Activated CD8-positive, alpha-beta memory T cell treated with anti-CD3 and anti-CD28 coated beads, Interleukin-2, amount 50 U/mL, for 4 hours (primary cell): ENCODE data around the gene PRKAG2.

Source experiments
- DNase-seq: peaks from one replicate; pipeline ENCODE4 v3.0.0-alpha.2; 2020

Gene PRKAG2

GRCh38 chr7:151740081-151740851 lies 136.6 kb downstream of the PRKAG2 start:
- DNase-seq: no peak

GRCh38 chr7:151738925-151739324 lies 138.0 kb downstream of the PRKAG2 start:
- no peak for DNase-seq

- DNase-seq: no peak
Observed at GRCh38 chr7:151736403-151736909, 140.5 kb downstream of the PRKAG2 start.

DNA sequence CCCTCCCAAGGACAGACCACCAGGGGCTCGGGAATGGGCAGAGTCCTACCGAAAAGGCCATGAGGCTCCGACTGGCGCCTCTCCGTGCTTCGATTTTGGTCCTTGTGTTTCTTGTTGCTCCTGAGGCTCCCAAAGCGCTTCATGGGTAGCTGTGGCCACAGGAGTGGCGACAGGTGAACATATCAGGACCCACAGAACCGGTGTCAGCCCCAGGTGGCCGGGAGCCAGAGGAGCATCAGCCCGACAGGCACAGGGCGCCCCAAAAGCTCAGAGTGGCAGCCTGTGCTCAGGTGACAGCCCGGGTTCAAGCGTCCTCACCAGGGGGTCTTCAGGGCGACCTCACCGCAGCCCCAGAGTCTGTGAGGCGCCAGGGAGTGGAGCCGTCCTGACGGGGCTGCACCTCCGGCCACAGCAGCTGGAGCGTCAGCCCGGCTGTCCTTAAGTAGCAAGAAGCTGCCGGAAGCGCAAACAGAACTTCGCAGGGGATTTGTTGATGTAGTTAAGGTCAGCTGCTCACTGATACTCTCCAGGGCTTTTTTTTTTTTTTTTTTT lies 141.0 kb downstream of the PRKAG2 start:
- no peak for DNase-seq

DNA sequence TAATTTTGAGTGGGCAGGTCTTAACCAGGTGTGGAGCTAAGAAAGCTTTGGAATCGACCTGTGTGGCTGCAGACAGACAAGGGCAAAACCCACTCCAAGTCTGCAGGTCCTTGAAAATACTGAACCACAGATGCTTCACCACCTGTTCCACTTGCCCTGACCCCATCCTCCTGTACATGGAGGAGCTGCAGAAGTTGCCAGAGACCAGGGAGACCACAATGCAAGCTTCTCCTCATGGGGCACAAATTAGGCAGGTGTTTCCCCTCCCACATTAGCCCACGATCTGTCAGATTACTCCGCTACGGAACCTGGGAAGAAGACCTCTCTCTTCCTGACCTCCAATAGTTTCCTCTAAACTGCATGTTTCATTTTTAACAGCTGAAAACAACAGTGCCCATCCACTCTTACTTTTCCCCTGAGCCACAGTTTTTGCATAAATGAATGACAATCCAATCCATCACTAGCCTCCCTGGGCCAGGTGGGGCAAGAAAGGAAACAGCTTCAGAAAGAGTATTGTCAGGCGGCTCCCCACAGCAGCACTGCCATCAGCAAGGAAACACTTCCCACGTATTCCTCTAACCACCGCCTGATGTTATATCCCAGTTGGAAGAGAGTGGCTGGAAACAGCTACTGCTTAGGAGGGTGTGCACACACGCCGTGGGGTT lies 141.6 kb downstream of the PRKAG2 start:
- no peak for DNase-seq

GRCh38 chr7:151732834-151733592 lies 143.9 kb downstream of the PRKAG2 start:
- no peak for DNase-seq

DNA sequence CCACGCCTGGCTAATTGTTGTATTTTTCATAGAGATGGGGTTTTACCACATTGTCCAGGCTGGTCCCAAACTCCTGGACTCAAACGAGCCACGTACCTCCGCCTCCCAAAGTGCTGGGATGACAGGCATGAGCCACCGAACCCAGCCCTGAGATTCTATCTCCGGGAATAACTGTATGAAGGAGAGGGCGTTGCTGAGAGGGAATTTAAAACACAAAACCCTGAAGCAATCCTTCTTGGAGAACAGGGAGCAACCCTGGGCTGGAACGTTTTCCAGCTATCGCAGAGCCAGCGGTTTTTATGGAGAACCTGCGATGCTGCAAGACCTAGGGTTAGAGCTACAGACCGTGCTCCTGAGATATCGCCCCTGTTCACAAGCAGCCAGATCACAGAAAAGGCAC lies 144.6 kb downstream of the PRKAG2 start:
- no peak for DNase-seq

- no peak for DNase-seq
Observed at GRCh38 chr7:151731022-151731441, 145.9 kb downstream of the PRKAG2 start.

GRCh38 chr7:151730591-151730990 lies 146.3 kb downstream of the PRKAG2 start:
- DNase-seq: no peak

GRCh38 chr7:151729521-151729921 lies 147.4 kb downstream of the PRKAG2 start:
- no peak for DNase-seq

- DNase-seq: no peak
Observed at GRCh38 chr7:151728746-151729145, 148.2 kb downstream of the PRKAG2 start.

GRCh38 chr7:151728286-151728660 lies 148.6 kb downstream of the PRKAG2 start:
- no peak for DNase-seq

DNA sequence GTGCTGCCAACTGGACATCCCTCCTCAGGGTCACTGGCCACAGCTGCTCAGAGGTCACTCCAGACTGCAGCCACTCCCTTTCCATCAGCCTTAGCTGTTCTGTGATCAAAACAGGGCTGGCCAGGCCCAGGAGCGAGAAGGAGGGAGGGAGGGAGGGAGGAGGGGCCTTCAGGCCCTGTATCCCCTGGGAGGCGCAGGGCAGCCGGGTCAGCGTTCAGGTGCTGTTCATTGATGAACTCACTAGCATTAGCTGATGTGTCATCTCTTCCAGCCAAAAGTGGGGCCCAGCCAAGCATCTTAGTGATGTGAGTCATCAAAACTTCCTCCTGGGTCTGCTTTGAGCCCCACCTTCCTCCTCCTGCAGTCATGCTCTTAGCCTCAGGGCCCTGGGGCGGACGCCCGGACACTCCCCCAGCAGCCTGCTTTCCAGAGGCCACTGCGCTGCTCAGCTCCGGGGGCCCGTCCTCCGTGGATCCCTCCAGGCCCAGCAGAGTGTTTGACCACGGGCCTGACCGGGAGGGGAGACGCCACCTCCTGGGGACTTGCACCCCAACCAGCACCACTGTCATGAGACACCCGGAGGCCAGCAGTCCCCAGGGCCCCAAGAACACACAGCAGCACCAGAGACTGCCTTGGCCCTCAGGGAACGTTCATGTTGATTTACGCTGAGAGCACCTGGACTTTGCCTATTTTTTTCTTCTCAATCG lies 149.2 kb downstream of the PRKAG2 start:
- peak; percentile 47 for DNase-seq

DNA sequence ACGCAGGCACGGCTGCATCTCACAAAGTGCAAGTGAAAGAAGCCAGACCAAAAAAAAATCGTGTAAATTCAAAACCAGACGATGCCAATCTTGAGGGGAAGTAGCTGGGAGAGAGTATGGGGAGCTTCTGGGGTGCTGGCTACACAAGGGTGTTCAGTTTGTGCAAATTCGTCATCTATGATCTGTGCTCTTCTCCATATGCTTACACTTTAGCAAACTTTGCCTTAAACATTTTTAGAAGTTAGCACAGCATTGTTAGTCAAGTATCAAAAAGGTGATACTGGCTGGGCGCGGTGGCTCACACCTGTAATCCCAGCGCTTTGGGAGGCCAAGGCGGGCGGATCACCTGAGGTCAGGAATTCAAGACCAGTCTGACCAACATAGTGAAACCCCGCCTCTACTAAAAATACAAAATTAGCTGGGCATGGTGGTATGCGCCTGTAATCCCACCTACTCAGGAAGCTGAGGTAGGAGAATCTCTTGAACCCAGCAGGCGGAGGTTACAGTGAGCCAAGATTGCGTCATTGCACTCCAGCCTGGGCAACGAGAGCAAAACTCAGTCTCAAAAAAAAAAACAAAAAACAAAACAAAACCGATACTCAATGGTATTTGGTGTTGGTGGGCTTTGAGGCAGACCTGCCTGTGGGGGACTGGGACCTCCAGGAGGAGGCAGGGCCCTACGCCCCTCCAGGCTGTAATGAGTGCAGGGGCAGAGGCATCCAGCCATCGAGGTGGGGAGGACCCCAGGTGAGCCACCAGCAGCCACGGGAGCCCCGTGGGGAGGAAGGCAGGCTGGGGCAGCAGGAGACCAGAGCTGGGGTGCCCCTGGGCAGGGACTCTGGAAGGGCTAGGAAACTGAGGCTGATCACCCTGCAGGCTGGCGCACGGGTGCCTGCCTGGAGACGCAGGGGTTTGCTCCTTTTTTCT lies 150.0 kb downstream of the PRKAG2 start:
- DNase-seq: no peak

DNA sequence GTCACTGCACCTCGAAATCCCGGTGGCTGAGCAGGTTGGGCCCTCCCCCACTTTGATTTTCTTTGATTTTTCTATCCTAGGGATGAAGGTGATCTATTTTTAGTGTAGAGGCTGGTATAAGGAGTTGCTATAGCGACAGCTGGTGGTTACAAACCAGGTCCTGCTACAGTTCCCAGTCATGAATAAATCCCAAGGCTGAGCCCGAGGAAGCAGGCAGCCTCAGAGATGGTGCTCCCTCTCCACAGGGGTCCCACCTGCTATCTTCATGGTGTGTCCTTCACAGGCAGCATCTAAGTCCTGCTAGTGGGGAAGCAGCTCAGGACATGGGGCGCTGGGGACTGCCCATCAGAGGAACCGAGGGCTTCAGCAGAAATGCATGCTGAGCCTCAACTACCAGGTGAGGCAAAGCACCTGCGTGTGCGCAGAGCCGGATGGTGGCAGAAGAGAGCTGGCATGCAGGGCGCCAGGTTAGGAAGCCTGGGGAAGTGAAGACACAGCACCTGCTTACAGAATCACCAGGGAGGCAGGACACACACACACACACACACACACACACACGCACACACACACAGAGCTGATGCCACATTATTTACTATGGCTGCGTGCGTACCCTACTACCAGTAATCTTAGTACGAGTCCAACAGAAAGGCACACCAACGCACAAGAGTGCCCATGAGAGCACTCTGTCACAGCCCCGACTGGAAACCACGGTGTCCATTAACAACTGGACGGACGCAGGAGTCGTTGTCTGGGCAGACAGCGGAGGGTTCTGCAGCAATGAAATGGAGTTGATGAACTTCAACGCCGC lies 150.9 kb downstream of the PRKAG2 start:
- DNase-seq: no peak

- DNase-seq: no peak
Observed at GRCh38 chr7:151724920-151725584, 151.9 kb downstream of the PRKAG2 start.

GRCh38 chr7:151724250-151724915 lies 152.5 kb downstream of the PRKAG2 start:
- DNase-seq: no peak

GRCh38 chr7:151723321-151723720 lies 153.6 kb downstream of the PRKAG2 start:
- DNase-seq: no peak

DNA sequence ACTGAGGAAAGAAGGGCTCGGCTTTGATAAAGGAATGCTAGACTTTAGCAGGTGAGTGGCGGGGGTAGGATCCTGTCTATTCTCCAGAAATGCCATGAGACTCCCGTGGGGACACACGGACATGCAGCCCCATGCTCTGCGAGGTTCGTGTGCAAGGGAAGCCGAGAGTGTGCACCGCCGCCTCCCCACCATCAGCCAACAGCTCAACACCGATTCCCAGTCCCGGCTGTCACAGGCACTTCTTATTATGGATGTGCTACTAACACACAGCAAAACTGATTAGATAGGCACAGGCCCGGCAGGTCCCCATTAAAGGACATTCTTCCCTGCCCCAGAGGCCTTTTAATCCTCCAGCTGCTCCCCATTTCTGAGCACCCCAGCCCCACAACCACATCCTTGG lies 154.4 kb downstream of the PRKAG2 start:
- DNase-seq: no peak
